Liver (tissue), 3 donors: ENCODE data around the gene UBE2F.

Experiments used
- ATF3 ChIP-seq: IDR thresholded peaks from 2 replicates; pipeline ENCODE4 v1.6.1; 2016; ENCODE audit warnings: antibody characterized with exemption
- CTCF ChIP-seq: fragments of 150-350 bp; IDR thresholded peaks from 2 replicates; pipeline ENCODE4 v1.5.1; 2017; ENCODE audit warnings: improper control_type of control experiment, low read depth, low read length; ENCODE audit not compliant: missing input control
- EGR1 ChIP-seq, 2 donors: IDR thresholded peaks; 2 replicates each; pipeline ENCODE4 v1.6.1; 2016 to 2018; ENCODE audit warnings: antibody characterized with exemption in 2 of 2, low read depth in 2 of 2
- FOXA1 ChIP-seq: IDR thresholded peaks from 2 replicates; pipeline ENCODE4 v1.6.1; 2016; ENCODE audit warnings: antibody characterized with exemption
- GABPA ChIP-seq, 2 donors: IDR thresholded peaks in 1 of 2; conservative IDR thresholded peaks in 1 of 2; 2 replicates each; pipeline ENCODE4 v1.6.1; 2016; ENCODE audit warnings: antibody characterized with exemption in 2 of 2, mild to moderate bottlenecking in 1 of 2, moderate library complexity in 1 of 2
- JUND ChIP-seq, 2 donors: IDR thresholded peaks; 2 replicates each; pipeline ENCODE4 v1.6.1; 2016; ENCODE audit warnings: antibody characterized with exemption in 2 of 2
- MAX ChIP-seq: IDR thresholded peaks from 2 replicates; pipeline ENCODE4 v1.6.1; 2016; ENCODE audit warnings: antibody characterized with exemption
- RAD21 ChIP-seq, 2 donors: IDR thresholded peaks; 2 replicates each; pipeline ENCODE4 v1.6.1; 2016; ENCODE audit warnings: antibody characterized with exemption in 2 of 2, mild to moderate bottlenecking in 2 of 2
- REST ChIP-seq: IDR thresholded peaks from 2 replicates; pipeline ENCODE4 v1.6.1; 2016; ENCODE audit warnings: antibody characterized with exemption, mild to moderate bottlenecking
- SP1 ChIP-seq: IDR thresholded peaks from 2 replicates; pipeline ENCODE4 v1.6.1; 2018; ENCODE audit warnings: antibody characterized with exemption, mild to moderate bottlenecking
- TAF1 ChIP-seq: conservative IDR thresholded peaks from 2 replicates; pipeline ENCODE4 v1.6.1; 2016; ENCODE audit warnings: antibody characterized with exemption, mild to moderate bottlenecking
- YY1 ChIP-seq: IDR thresholded peaks from 2 replicates; pipeline ENCODE4 v1.6.1; 2016; ENCODE audit warnings: antibody characterized with exemption, mild to moderate bottlenecking
- ZBTB33 ChIP-seq: IDR thresholded peaks from 2 replicates; pipeline ENCODE4 v1.6.1; 2016; ENCODE audit warnings: antibody characterized with exemption
- donor health status: healthy.
- donor health status: healthy.

GRCh38 chr2:238005528-238005927 is 38.7 kb downstream of the UBE2F start:
- TF ChIP-seq CTCF, result no peak
- TF ChIP-seq YY1, result no peak
- TF ChIP-seq ZBTB33, result no peak
- TF ChIP-seq FOXA1, result no peak
- no peak for TF ChIP-seq GABPA (IDR thresholded peaks at IDR 0.05 in 1 of 2, conservative IDR thresholded peaks at IDR 0.05 in 1 of 2)
- TF ChIP-seq MAX, result no peak
- TF ChIP-seq JUND (IDR thresholded peaks at IDR 0.05), result no peak
- TF ChIP-seq RAD21 (IDR thresholded peaks at IDR 0.05), result no peak
- TF ChIP-seq TAF1, result no peak
- TF ChIP-seq EGR1 (IDR thresholded peaks at IDR 0.05; ENCODE audit: low read depth in 2 of 2), result no peak
- no peak for TF ChIP-seq REST
- no peak for TF ChIP-seq ATF3
- no peak for TF ChIP-seq SP1
